Stimulated activated naive CD8-positive, alpha-beta T cell treated with anti-CD3 and anti-CD28 coated beads, Interleukin-15, Interleukin-2, amounts not matched to agents 100 ng/mL and 50 ng/mL, for 24 hours (primary cell): Measurements from ENCODE around the gene ACSM6.

ENCODE experiments used
- H3K27ac Mint-ChIP-seq: one replicate; pipeline ENCODE4 v1.8.0; 2021; ENCODE audit warnings: mild to moderate bottlenecking, mixed read lengths
- H3K27me3 Mint-ChIP-seq: one replicate; pipeline ENCODE4 v1.8.0; 2021; ENCODE audit warnings: mixed read lengths
- H3K36me3 Mint-ChIP-seq: one replicate; pipeline ENCODE4 v1.8.0; 2021; ENCODE audit warnings: low read depth, mixed read lengths
- H3K4me1 Mint-ChIP-seq: one replicate; pipeline ENCODE4 v1.8.0; 2021; ENCODE audit warnings: low read depth, mixed read lengths
- H3K4me3 Mint-ChIP-seq: one replicate; pipeline ENCODE4 v1.8.0; 2021; ENCODE audit warnings: mild to moderate bottlenecking, mixed read lengths
- H3K9me3 Mint-ChIP-seq: one replicate; pipeline ENCODE4 v1.8.0; 2021; ENCODE audit warnings: mixed read lengths

Gene ACSM6

GRCh38 chr10:95246582-95247051, 52.6 kb downstream of the ACSM6 start:
- Mint-ChIP-seq H3K36me3 (no peaks in the 10 kb centered on the region), H3K4me3 (no peak overlapping the region), H3K27ac (no peak overlapping the region), H3K27me3 (no peaks in the 10 kb centered on the region), H3K9me3 (no peaks in the 10 kb centered on the region), H3K4me1 (no peaks in the 10 kb centered on the region)

- no peaks in the 10 kb centered on the region for H3K27me3 Mint-ChIP-seq
- H3K36me3 Mint-ChIP-seq, result no peaks in the 10 kb centered on the region
- H3K9me3 Mint-ChIP-seq, result no peaks in the 10 kb centered on the region
- H3K4me1 Mint-ChIP-seq, result no peaks in the 10 kb centered on the region
- H3K4me3 Mint-ChIP-seq, result no peak overlapping the region
- no peak overlapping the region for H3K27ac Mint-ChIP-seq
These were observed 53.3 kb downstream of the ACSM6 start for GRCh38 chr10:95247200-95247880.

- Mint-ChIP-seq H3K9me3 (no peaks in the 10 kb centered on the region), H3K27me3 (no peaks in the 10 kb centered on the region), H3K4me3 (no peak overlapping the region), H3K4me1 (peaks cover 3% of the 10 kb centered on the region), H3K27ac (no peak overlapping the region), H3K36me3 (no peaks in the 10 kb centered on the region)
These were observed 54.0 kb downstream of the ACSM6 start for GRCh38 chr10:95247881-95248583.

- Mint-ChIP-seq H3K27ac (no peak overlapping the region), H3K4me1 (peaks cover 4% of the 10 kb centered on the region), H3K4me3 (no peak overlapping the region), H3K27me3 (no peaks in the 10 kb centered on the region), H3K36me3 (no peaks in the 10 kb centered on the region), H3K9me3 (no peaks in the 10 kb centered on the region)
These were observed 55.0 kb downstream of the ACSM6 start for GRCh38 chr10:95248989-95249388.

GRCh38 chr10:95249467-95249866, 55.4 kb downstream of the ACSM6 start:
- Mint-ChIP-seq H3K4me1 (peaks cover 4% of the 10 kb centered on the region), H3K9me3 (no peaks in the 10 kb centered on the region), H3K36me3 (no peaks in the 10 kb centered on the region), H3K27ac (no peak overlapping the region), H3K27me3 (no peaks in the 10 kb centered on the region), H3K4me3 (no peak overlapping the region)

GRCh38 chr10:95250856-95251255, 56.8 kb downstream of the ACSM6 start:
- no peak overlapping the region for H3K27ac Mint-ChIP-seq
- H3K4me1 Mint-ChIP-seq, result peaks cover 4% of the 10 kb centered on the region
- H3K36me3 Mint-ChIP-seq, result no peaks in the 10 kb centered on the region
- peaks cover 4% of the 10 kb centered on the region for H3K9me3 Mint-ChIP-seq
- no peak overlapping the region for H3K4me3 Mint-ChIP-seq
- H3K27me3 Mint-ChIP-seq, result no peaks in the 10 kb centered on the region

GRCh38 chr10:95253007-95253406, 59.0 kb downstream of the ACSM6 start:
- H3K9me3 Mint-ChIP-seq, result peaks cover 14% of the 10 kb centered on the region
- H3K27ac Mint-ChIP-seq, result no peak overlapping the region
- H3K27me3 Mint-ChIP-seq, result peaks cover 4% of the 10 kb centered on the region
- H3K4me3 Mint-ChIP-seq, result no peak overlapping the region
- H3K4me1 Mint-ChIP-seq, result peaks cover 4% of the 10 kb centered on the region
- H3K36me3 Mint-ChIP-seq, result no peaks in the 10 kb centered on the region

- Mint-ChIP-seq H3K4me3 (no peak overlapping the region), H3K27ac (no peak overlapping the region), H3K27me3 (peaks cover 4% of the 10 kb centered on the region), H3K36me3 (no peaks in the 10 kb centered on the region), H3K4me1 (peaks cover 4% of the 10 kb centered on the region), H3K9me3 (peaks cover 14% of the 10 kb centered on the region)
These were observed 59.6 kb downstream of the ACSM6 start for GRCh38 chr10:95253686-95254085.

- Mint-ChIP-seq H3K4me3 (no peak overlapping the region), H3K27me3 (peaks cover 4% of the 10 kb centered on the region), H3K27ac (no peak overlapping the region), H3K36me3 (no peaks in the 10 kb centered on the region), H3K4me1 (peaks cover 4% of the 10 kb centered on the region), H3K9me3 (peaks cover 14% of the 10 kb centered on the region)
These were observed 60.6 kb downstream of the ACSM6 start for GRCh38 chr10:95254629-95255028.

- no peaks in the 10 kb centered on the region for H3K36me3 Mint-ChIP-seq
These were observed 62.2 kb downstream of the ACSM6 start for GRCh38 chr10:95256268-95256667.

GRCh38 chr10:95257849-95258248, 63.8 kb downstream of the ACSM6 start:
- peaks cover 4% of the 10 kb centered on the region for H3K27me3 Mint-ChIP-seq
- peaks cover 3% of the 10 kb centered on the region for H3K4me1 Mint-ChIP-seq
- H3K36me3 Mint-ChIP-seq, result no peaks in the 10 kb centered on the region
- peaks cover 14% of the 10 kb centered on the region for H3K9me3 Mint-ChIP-seq
- H3K4me3 Mint-ChIP-seq, result no peak overlapping the region
- no peak overlapping the region for H3K27ac Mint-ChIP-seq

More at GRCh38 chr10:95256268-95256667, 62.2 kb downstream of the ACSM6 start:
- Mint-ChIP-seq H3K27ac (no peak overlapping the region), H3K27me3 (peaks cover 4% of the 10 kb centered on the region), H3K9me3 (peaks cover 14% of the 10 kb centered on the region), H3K4me1 (peaks cover 4% of the 10 kb centered on the region), H3K4me3 (no peak overlapping the region)

- H3K9me3 Mint-ChIP-seq, result peaks cover 14% of the 10 kb centered on the region
- no peaks in the 10 kb centered on the region for H3K36me3 Mint-ChIP-seq
- no peak overlapping the region for H3K27ac Mint-ChIP-seq
- H3K4me1 Mint-ChIP-seq, result no peaks in the 10 kb centered on the region
- peaks cover 4% of the 10 kb centered on the region for H3K27me3 Mint-ChIP-seq
- no peak overlapping the region for H3K4me3 Mint-ChIP-seq
These were observed 66.4 kb downstream of the ACSM6 start for GRCh38 chr10:95260397-95260881.

GRCh38 chr10:95260909-95261552, 67.0 kb downstream of the ACSM6 start:
- Mint-ChIP-seq H3K36me3 (no peaks in the 10 kb centered on the region), H3K4me1 (no peaks in the 10 kb centered on the region), H3K27me3 (peaks cover 4% of the 10 kb centered on the region), H3K4me3 (no peak overlapping the region), H3K9me3 (peaks cover 8% of the 10 kb centered on the region), H3K27ac (no peak overlapping the region)

- Mint-ChIP-seq H3K4me1 (peaks cover 6% of the 10 kb centered on the region), H3K27me3 (peaks cover 7% of the 10 kb centered on the region), H3K27ac (no peak overlapping the region), H3K36me3 (no peaks in the 10 kb centered on the region), H3K9me3 (peaks cover 6% of the 10 kb centered on the region), H3K4me3 (no peak overlapping the region)
These were observed 67.9 kb downstream of the ACSM6 start for GRCh38 chr10:95261926-95262325.
